ENCODE results near the gene DCUN1D4. TPM values are rescaled to one million over a fixed set of nuclear protein-coding genes. Genes with fewer than 3 reads are reported as not detected.

The DCUN1D4 gene
- total and polyA plus RNA-seq, 9 donors: 18.5 to 25.8 (median 21.7) TPM

- Histone ChIP-seq H3K27me3 (ENCODE audit: control insufficient read depth, insufficient read depth, low read length) (no peaks in the 10 kb centered on the region), H3K4me1 (ENCODE audit: control insufficient read depth, insufficient read depth, low read length) (no peaks in the 10 kb centered on the region), H3K4me3 (ENCODE audit: low read length) (no peak overlapping the region), H3K9me3 (replicated peaks; ENCODE audit: control insufficient read depth, low read depth, low read length) (no peaks in the 10 kb centered on the region), H3K27ac (ENCODE audit: low read length) (no peak overlapping the region), H3K36me3 (ENCODE audit: control insufficient read depth, insufficient read depth, low read length) (no peaks in the 10 kb centered on the region)
- DNase-seq: peak; percentile 38
- WGBS (ENCODE audit: insufficient coverage): no CpG with 5 or more reads among the region's 4 CpGs
These were observed 6.4 kb upstream of the DCUN1D4 start for GRCh38 chr4:51836549-51836948.

- Histone ChIP-seq H3K4me1 (ENCODE audit: control insufficient read depth, insufficient read depth, low read length) (peaks cover 6% of the 10 kb centered on the region), H3K4me3 (ENCODE audit: low read length) (no peak overlapping the region), H3K36me3 (ENCODE audit: control insufficient read depth, insufficient read depth, low read length) (no peaks in the 10 kb centered on the region), H3K27me3 (ENCODE audit: control insufficient read depth, insufficient read depth, low read length) (no peaks in the 10 kb centered on the region), H3K27ac (ENCODE audit: low read length) (no peak overlapping the region), H3K9me3 (replicated peaks; ENCODE audit: control insufficient read depth, low read depth, low read length) (no peaks in the 10 kb centered on the region)
- no peak for DNase-seq
- no CpG with 5 or more reads among the region's 4 CpGs for WGBS (ENCODE audit: insufficient coverage)
These were observed 2.2 kb upstream of the DCUN1D4 start for GRCh38 chr4:51840781-51841180.

GRCh38 chr4:51842167-51842553 lies 793 bp upstream of the DCUN1D4 start:
- Histone ChIP-seq H3K27ac (ENCODE audit: low read length) (peak overlapping the region; percentile 74), H3K4me3 (ENCODE audit: low read length) (peak overlapping the region; percentile 61), H3K9me3 (replicated peaks; ENCODE audit: control insufficient read depth, low read depth, low read length) (no peaks in the 10 kb centered on the region), H3K36me3 (ENCODE audit: control insufficient read depth, insufficient read depth, low read length) (peaks cover 3% of the 10 kb centered on the region), H3K27me3 (ENCODE audit: control insufficient read depth, insufficient read depth, low read length) (no peaks in the 10 kb centered on the region), H3K4me1 (ENCODE audit: control insufficient read depth, insufficient read depth, low read length) (peaks cover 6% of the 10 kb centered on the region)
- no peak for DNase-seq
- WGBS (ENCODE audit: insufficient coverage): under 1% methylated on average over 20 of the region's 20 CpGs

- Histone ChIP-seq H3K27me3 (ENCODE audit: control insufficient read depth, insufficient read depth, low read length) (no peaks in the 10 kb centered on the region), H3K9me3 (replicated peaks; ENCODE audit: control insufficient read depth, low read depth, low read length) (no peaks in the 10 kb centered on the region), H3K4me1 (ENCODE audit: control insufficient read depth, insufficient read depth, low read length) (peaks cover 6% of the 10 kb centered on the region), H3K36me3 (ENCODE audit: control insufficient read depth, insufficient read depth, low read length) (peaks cover 3% of the 10 kb centered on the region), H3K4me3 (ENCODE audit: low read length) (peak overlapping the region; percentile 61), H3K27ac (ENCODE audit: low read length) (peak overlapping the region; percentile 95)
- peak; percentile 70 for DNase-seq
- 3% methylated on average over 25 of the region's 64 CpGs for WGBS (ENCODE audit: insufficient coverage)
These were observed 578 bp downstream of the DCUN1D4 start for GRCh38 chr4:51843309-51844152.

GRCh38 chr4:51844153-51845054 lies 1.5 kb downstream of the DCUN1D4 start:
- H3K27ac ChIP-seq (ENCODE audit: low read length): peak overlapping the region; percentile 93
- peak; percentile 95 for DNase-seq
- H3K4me1 ChIP-seq (ENCODE audit: control insufficient read depth, insufficient read depth, low read length): peaks cover 6% of the 10 kb centered on the region
- under 1% methylated on average over 63 of the region's 71 CpGs for WGBS (ENCODE audit: insufficient coverage)
- no peaks in the 10 kb centered on the region for H3K27me3 ChIP-seq (ENCODE audit: control insufficient read depth, insufficient read depth, low read length)
- H3K36me3 ChIP-seq (ENCODE audit: control insufficient read depth, insufficient read depth, low read length): peaks cover 5% of the 10 kb centered on the region
- H3K9me3 ChIP-seq (replicated peaks; ENCODE audit: control insufficient read depth, low read depth, low read length): no peaks in the 10 kb centered on the region
- H3K4me3 ChIP-seq (ENCODE audit: low read length): peak overlapping the region; percentile 61

GRCh38 chr4:51845055-51845426 lies 2.1 kb downstream of the DCUN1D4 start:
- peaks cover 6% of the 10 kb centered on the region for H3K4me1 ChIP-seq (ENCODE audit: control insufficient read depth, insufficient read depth, low read length)
- no peaks in the 10 kb centered on the region for H3K27me3 ChIP-seq (ENCODE audit: control insufficient read depth, insufficient read depth, low read length)
- H3K36me3 ChIP-seq (ENCODE audit: control insufficient read depth, insufficient read depth, low read length): peaks cover 6% of the 10 kb centered on the region
- no peak for DNase-seq
- H3K4me3 ChIP-seq (ENCODE audit: low read length): peak overlapping the region; percentile 61
- peak overlapping the region; percentile 74 for H3K27ac ChIP-seq (ENCODE audit: low read length)
- 37% methylated on average over 5 of the region's 6 CpGs for WGBS (ENCODE audit: insufficient coverage)
- no peaks in the 10 kb centered on the region for H3K9me3 ChIP-seq (replicated peaks; ENCODE audit: control insufficient read depth, low read depth, low read length)

GRCh38 chr4:51845711-51846110 lies 2.8 kb downstream of the DCUN1D4 start:
- Histone ChIP-seq H3K36me3 (ENCODE audit: control insufficient read depth, insufficient read depth, low read length) (peaks cover 6% of the 10 kb centered on the region), H3K4me1 (ENCODE audit: control insufficient read depth, insufficient read depth, low read length) (peaks cover 8% of the 10 kb centered on the region), H3K27ac (ENCODE audit: low read length) (no peak overlapping the region), H3K27me3 (ENCODE audit: control insufficient read depth, insufficient read depth, low read length) (no peaks in the 10 kb centered on the region), H3K4me3 (ENCODE audit: low read length) (no peak overlapping the region), H3K9me3 (replicated peaks; ENCODE audit: control insufficient read depth, low read depth, low read length) (no peaks in the 10 kb centered on the region)
- no CpG with 5 or more reads among the region's 1 CpG for WGBS (ENCODE audit: insufficient coverage)
- no peak for DNase-seq

- Histone ChIP-seq H3K36me3 (ENCODE audit: control insufficient read depth, insufficient read depth, low read length) (peaks cover 6% of the 10 kb centered on the region), H3K4me3 (ENCODE audit: low read length) (no peak overlapping the region), H3K27ac (ENCODE audit: low read length) (no peak overlapping the region), H3K4me1 (ENCODE audit: control insufficient read depth, insufficient read depth, low read length) (peaks cover 5% of the 10 kb centered on the region), H3K27me3 (ENCODE audit: control insufficient read depth, insufficient read depth, low read length) (no peaks in the 10 kb centered on the region), H3K9me3 (replicated peaks; ENCODE audit: control insufficient read depth, low read depth, low read length) (no peaks in the 10 kb centered on the region)
- WGBS (ENCODE audit: insufficient coverage): 80% methylated on average over 2 of the region's 5 CpGs
- no peak for DNase-seq
These were observed 6.5 kb downstream of the DCUN1D4 start for GRCh38 chr4:51849430-51849829.

GRCh38 chr4:51850294-51850693 lies 7.3 kb downstream of the DCUN1D4 start:
- peaks cover 6% of the 10 kb centered on the region for H3K36me3 ChIP-seq (ENCODE audit: control insufficient read depth, insufficient read depth, low read length)
- no peak overlapping the region for H3K4me3 ChIP-seq (ENCODE audit: low read length)
- no peak overlapping the region for H3K27ac ChIP-seq (ENCODE audit: low read length)
- H3K27me3 ChIP-seq (ENCODE audit: control insufficient read depth, insufficient read depth, low read length): no peaks in the 10 kb centered on the region
- DNase-seq: no peak
- H3K4me1 ChIP-seq (ENCODE audit: control insufficient read depth, insufficient read depth, low read length): peaks cover 3% of the 10 kb centered on the region
- WGBS (ENCODE audit: insufficient coverage): 95% methylated on average over 2 of the region's 4 CpGs
- no peaks in the 10 kb centered on the region for H3K9me3 ChIP-seq (replicated peaks; ENCODE audit: control insufficient read depth, low read depth, low read length)

All from muscle of leg (tissue), 11 donors.